HG03108 (cell line): ENCODE data around the gene LMO4.

ENCODE experiments used
- ATAC-seq: cut with Tn5 transposase; IDR thresholded peaks from one replicate; pipeline ENCODE4 v1.9.1; 2021; ENCODE audit warnings: moderate library complexity; ENCODE audit not compliant: unreplicated experiment

LMO4 gene

DNA sequence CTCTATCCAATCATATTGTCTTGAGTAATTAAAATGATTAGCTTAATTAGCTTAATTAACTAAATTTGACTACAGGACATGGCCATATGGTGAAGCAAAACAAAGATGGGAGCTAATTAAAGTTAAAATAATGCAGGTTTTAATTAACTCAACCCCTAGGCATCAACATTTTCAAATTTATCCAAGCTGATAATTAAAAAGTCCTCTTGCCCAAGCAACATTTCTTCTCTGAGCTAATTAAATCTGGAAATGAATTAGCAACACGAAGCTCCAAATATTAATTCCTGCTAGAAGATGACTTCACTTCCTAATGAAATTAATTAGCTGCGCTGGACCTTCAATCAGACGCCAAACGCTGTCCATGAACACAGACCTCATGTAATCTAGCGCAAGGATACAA, 27.9 kb downstream of the LMO4 start:
- no peak for ATAC-seq

- no peak for ATAC-seq
These were observed 29.5 kb downstream of the LMO4 start for GRCh38 chr1:87358219-87358618.

GRCh38 chr1:87359586-87359985, 30.9 kb downstream of the LMO4 start:
- no peak for ATAC-seq

GRCh38 chr1:87362063-87362833, 33.6 kb downstream of the LMO4 start:
- ATAC-seq, result no peak

DNA sequence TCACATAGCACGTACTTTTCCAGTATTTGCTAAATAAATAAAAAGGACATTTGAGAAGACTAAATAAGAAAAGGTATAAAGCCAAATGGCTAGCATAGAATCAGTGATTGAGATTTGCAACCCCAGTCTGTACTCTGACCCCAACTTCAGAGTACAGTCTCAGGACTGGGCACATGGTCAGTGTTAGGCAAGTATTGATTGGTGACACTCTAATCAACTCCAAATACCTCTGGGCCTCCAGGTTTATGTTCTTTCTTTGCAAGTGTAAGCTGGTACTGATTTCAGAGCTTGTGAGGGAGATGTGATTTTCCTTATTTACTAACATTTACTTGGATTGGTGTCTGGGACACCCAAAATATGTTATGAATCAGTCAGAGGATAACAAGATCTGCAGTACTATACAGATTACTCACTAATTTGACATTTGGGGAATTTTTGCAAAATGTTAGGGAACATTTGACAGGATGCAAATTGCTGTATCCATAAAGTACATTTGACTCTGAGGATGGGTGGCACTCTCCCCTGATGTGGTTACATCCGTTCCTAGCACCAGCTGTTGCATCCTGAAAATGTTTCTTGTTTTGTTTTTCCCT, 34.2 kb downstream of the LMO4 start:
- no peak for ATAC-seq

GRCh38 chr1:87367549-87367948, 38.9 kb downstream of the LMO4 start:
- no peak for ATAC-seq

GRCh38 chr1:87368907-87369306, 40.2 kb downstream of the LMO4 start:
- no peak for ATAC-seq

DNA sequence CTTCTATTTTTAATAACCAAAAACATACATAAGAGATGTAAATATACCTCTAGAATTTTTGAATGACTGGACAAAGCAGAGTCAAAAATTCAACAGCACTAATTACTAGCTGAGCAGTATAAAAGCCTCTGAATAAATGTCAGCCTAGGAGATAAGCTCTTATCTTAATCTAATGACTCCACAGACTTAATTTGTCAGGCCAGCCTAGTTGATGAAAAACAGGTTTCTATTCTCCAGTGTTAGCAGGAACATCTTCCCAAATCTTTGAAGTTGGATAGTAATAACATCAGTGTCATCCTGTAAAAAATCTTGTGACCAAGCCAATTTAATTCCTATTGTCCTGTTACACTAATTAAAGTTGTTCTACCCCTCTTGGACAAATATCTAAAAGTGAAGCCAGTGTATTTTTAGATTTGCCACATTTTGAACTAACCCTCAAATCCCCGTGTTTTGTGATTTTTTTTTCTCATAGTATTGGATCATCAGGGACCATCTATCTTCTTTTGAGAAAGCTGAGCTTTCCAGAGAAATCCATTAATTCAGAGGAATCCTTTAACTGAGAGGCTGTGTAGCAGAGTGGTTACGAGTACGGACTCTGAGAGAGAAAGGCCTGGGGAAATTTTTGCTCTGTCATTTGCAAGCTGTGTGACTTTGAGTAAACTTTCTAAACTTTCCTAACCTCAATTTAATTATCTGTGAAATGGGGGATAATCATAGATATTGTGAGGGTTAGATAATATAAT, 41.2 kb downstream of the LMO4 start:
- no peak for ATAC-seq

DNA sequence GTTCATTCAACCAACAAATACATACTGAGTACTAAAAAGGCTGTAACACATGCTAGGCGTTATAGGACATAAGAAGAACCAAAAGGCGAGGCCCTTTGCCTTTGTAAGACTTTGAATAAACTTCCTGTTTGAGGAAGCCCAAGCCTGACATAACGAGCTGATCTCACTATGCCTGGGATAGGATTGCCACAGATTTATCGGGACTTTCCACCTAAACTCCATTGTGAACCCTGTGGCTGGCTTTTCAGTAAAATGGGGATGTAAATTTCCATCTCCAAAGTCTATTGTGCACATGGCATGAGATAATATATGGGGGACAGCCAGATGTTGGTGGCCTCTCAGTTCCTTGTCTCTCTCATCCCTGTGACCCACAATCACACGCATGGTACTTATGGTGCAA, 41.9 kb downstream of the LMO4 start:
- no peak for ATAC-seq

DNA sequence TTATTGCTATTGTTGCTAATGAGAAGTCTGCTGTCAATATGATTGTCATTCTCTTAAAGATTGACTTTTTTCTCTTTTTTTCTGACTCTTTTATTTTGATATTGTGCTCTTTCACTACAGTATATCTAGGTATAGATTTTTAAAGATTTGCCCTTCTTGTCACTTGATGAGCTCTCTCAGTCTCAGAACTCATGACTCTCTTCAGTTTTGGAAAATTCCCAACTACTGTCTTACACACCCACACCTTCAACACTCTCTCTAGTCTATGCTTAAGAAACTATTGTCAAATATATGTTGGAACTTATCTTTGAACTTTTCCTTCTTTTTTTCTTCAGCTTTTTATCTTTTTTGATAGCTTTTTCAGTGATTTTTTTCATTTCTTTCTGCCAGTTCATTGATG, 50.6 kb downstream of the LMO4 start:
- no peak for ATAC-seq

DNA sequence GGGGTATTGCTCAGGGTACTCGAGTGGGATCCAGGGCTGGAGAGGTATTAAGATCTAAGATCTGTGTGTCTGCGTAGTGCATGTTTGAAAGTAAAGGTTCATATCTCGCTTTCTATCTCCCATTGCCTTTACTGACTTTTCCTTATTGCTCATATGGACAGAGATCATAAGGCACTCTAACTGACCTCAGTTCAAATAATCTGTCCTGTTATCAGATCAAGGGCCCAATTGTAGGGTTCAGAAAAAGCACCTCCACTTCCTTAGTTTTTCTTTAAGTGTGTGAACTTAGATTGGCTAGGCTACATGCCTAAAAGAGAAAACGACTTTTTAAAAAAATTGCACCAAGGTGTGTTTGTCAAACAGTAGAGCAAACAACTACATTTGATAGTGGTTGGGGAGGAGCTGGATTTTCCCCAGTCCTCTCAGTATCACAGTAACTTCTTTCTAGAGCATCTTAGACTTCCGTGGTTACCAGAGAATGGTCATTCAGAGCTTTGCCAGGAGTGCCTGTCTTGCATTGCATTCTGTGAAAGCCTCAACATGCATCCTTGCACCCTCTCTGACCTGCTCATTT, 57.6 kb downstream of the LMO4 start:
- no peak for ATAC-seq

DNA sequence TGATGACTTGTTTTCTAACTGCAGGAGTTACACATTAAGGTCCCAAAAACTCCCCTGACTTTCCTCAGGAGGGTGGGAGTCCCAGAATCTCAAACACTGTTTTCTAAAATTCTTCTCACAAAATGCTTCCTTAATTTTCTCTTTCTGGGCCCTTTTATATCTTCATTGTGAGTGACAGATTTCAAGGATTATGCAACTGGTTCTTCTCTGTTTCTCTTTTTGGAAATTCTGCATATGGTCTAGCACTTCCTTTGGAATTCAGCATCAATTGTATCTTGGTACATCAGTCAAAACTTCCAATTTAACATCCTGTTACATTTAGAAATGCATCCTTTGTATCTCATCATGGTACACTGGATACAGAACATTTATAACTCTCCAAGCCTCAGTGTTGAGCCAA, 59.7 kb downstream of the LMO4 start:
- no peak for ATAC-seq

DNA sequence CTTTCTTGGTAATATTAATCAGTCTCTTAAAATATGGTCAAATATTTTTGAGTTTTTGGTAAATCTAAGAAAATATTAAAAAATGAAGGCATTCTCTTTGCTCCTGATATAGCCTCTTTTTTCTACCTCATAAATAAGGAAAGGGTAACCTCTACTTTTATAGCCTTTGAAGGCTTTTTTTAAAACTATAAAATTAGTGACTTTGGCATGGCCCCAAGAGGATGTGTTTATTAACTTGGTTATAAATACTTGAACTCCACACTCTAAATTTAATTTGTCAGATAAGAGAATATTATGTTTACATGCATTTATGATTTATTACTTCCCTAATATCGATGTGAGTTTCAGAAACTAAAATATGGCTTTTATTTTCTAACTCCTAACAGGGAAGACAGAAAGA, 60.3 kb downstream of the LMO4 start:
- no peak for ATAC-seq

DNA sequence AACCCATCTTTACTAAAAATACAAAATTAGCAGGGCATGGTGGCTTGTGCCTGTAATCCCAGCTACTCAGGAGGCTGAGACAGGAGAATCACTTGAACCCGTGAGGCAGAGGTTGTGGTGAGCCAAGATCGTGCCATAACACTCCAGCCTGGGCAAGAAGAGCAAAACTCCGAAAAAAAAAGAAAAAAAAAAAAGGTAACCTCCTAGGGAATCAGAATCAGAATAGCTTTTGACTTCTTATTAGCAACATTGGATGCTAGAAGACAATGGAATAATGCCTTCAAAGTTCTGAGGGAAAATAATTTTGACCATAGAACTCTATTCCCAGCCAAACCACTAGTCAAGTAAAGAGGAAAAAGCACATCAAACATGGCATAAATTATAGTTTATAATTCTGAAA, 60.9 kb downstream of the LMO4 start:
- ATAC-seq, result no peak

DNA sequence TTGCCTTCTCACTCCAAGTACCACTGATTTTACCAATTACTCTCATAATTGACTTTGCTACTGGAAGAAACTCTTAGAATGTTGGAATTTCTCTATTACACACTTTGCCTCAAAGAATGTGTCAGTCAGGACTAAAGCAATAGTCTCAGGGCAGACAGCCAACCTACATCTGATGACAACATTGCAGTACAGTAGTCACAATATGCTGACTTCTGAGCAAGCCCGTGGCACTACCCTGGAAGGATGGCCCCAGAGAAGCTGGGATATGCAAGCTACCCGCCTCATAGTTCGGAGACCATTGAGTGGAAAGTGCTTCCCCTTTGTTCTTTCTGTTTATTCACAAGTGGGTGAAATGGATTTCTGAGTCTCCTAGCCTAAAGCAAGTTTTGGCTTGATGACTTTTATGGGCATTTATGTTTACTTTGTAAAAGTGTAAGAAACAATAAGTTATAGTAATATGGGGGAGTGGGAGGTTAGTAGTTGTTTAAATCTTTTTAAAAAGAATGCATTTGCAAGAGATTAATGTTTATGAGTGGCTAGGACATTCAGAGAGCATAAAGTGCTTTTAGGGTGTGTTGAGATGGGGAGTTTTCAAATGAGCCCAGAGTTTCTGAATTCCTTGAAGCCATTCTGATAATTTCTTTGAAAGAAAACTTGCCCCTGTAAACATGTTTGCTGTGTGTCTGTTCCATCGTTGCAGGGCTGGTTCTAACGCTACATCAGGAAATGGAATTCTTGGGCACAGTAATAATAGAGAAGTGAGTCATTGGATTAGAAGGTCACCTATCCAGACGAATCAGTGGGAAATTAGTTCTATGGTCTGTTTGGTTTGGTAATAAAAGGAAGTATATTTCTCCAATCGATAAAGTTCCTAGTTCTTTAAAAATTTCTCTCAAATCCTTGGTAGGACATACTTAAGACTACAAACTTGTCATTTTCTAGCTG, 63.8 kb downstream of the LMO4 start:
- no peak for ATAC-seq

DNA sequence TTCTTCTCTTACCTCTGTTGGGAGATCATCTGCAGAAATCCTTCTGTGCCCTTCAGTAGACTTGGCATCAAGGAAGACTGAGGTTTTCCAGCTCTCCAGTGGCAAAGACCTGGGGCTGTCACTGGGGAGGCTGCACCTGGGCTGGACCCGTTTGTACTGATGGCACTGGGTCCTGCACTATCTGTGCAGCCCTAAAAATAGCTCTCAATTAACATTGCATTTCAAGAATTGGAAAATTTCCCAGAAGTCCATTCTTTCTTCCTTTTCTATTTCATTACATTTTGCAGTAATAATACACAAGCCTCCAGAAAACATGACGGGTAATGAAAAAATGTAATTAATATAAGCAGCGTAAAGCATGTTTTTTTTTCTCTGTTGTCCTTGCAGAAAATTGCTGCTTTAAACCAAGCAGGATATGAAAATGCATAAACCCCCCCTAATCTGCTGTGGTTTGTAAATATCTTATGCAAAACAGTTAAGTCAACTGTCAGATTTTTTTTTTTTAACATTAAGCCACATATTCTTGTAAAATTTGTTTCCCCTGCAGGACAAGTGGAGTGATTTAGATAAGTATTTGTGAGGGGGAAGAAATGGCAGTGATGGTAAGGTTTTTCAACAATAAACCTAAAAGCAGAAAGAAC, 64.9 kb downstream of the LMO4 start:
- ATAC-seq, result no peak

DNA sequence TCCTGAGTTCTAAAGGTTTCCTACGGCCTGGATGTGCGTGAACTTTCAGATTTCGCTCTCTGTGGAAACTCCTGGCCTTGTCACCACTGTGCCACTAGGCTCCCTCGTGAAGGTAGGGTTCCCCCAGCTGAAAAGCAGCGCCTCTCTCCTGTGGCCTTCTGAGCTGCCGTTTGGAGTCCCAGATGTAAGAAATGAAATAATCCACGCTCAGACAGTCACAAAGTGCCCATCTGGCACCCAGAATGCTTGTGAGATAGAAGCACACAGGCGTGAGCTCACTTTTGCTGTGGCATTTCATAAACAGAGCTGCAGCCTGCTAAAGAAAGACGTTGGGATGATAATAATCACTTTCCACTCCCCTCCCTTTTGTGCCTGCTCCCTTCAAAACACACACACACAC, 65.8 kb downstream of the LMO4 start:
- no peak for ATAC-seq

- ATAC-seq, result no peak
These were observed 66.3 kb downstream of the LMO4 start for GRCh38 chr1:87394982-87395381.
